Stomach (tissue), 4 donors: Measurements from ENCODE around the gene RNF2.

Experiments used
- POLR2A ChIP-seq, 4 donors: fragments of 450-650 bp; IDR thresholded peaks; one replicate each; pipeline ENCODE4 v1.6.1; 2016; ENCODE audit warnings: antibody characterized with exemption in 4 of 4, control low read depth in 2 of 4, mild to moderate bottlenecking in 1 of 4, moderate library complexity in 1 of 4
- POLR2AphosphoS5 ChIP-seq, 3 donors: sonication (generic); formaldehyde crosslinking; IDR thresholded peaks; one replicate each; pipeline ENCODE4 v1.6.1; 2016; ENCODE audit warnings: antibody characterized with exemption in 3 of 3

- TF ChIP-seq POLR2A (IDR thresholded peaks at IDR 0.05) (no peak), POLR2AphosphoS5 (IDR thresholded peaks at IDR 0.05) (no peak)
These were observed 35.0 kb upstream of the RNF2 start for GRCh38 chr1:185010361-185010760.
